Parathyroid adenoma (tissue), 2 donors: ENCODE measurements around the gene RSF1.

ENCODE experiments used
- H2AFZ ChIP-seq: fragments of 300-600 bp; sonication (generic); one replicate; pipeline ENCODE4 v1.7.0; 2017; ENCODE audit warnings: antibody characterized with exemption, mild to moderate bottlenecking
- H3K27ac ChIP-seq: fragments of 300-600 bp; sonication (generic); one replicate; pipeline ENCODE4 v1.7.0; 2017
- H3K27me3 ChIP-seq: fragments of 300-600 bp; sonication (generic); one replicate; pipeline ENCODE4 v1.7.0; 2017; ENCODE audit warnings: low read length; ENCODE audit not compliant: control insufficient read depth, insufficient read depth
- H3K36me3 ChIP-seq: fragments of 300-600 bp; sonication (generic); one replicate; pipeline ENCODE4 v1.7.0; 2017; ENCODE audit warnings: low read length; ENCODE audit not compliant: control insufficient read depth, insufficient read depth
- H3K4me1 ChIP-seq: fragments of 300-600 bp; sonication (generic); one replicate; pipeline ENCODE4 v1.7.0; 2017; ENCODE audit warnings: control low read depth
- H3K4me2 ChIP-seq: fragments of 300-600 bp; sonication (generic); one replicate; pipeline ENCODE4 v1.7.0; 2017; ENCODE audit warnings: low read length
- H3K4me3 ChIP-seq: fragments of 300-600 bp; sonication (generic); one replicate; pipeline ENCODE4 v1.7.0; 2017; ENCODE audit warnings: low read depth, low read length
- H3K79me2 ChIP-seq: fragments of 300-600 bp; sonication (generic); one replicate; pipeline ENCODE4 v1.7.0; 2017; ENCODE audit warnings: control low read depth
- H3K9ac ChIP-seq: fragments of 300-600 bp; sonication (generic); one replicate; pipeline ENCODE4 v1.7.0; 2017; ENCODE audit warnings: mild to moderate bottlenecking
- H3K9me3 ChIP-seq: fragments of 300-600 bp; sonication (generic); one replicate; pipeline ENCODE4 v1.7.0; 2017; ENCODE audit warnings: low read length; ENCODE audit not compliant: control insufficient read depth
- CTCF ChIP-seq: fragments of 300-600 bp; sonication (generic); IDR thresholded peaks from one replicate; pipeline ENCODE4 v1.7.0; 2017; ENCODE audit warnings: antibody characterized with exemption, mild to moderate bottlenecking
- donor health status: primary hyperparathyroidism.

The RSF1 gene

GRCh38 chr11:77784572-77784971 is 36.0 kb downstream of the RSF1 start:
- Histone ChIP-seq H3K9ac (no peak overlapping the region), H3K36me3 (no peaks in the 10 kb centered on the region), H3K27ac (no peak overlapping the region), H3K9me3 (no peaks in the 10 kb centered on the region), H3K27me3 (no peaks in the 10 kb centered on the region), H3K4me2 (no peak overlapping the region), H3K4me3 (no peak overlapping the region), H3K79me2 (peaks cover 26% of the 10 kb centered on the region), H2AFZ (no peak overlapping the region), H3K4me1 (peaks cover 4% of the 10 kb centered on the region)
- no peak for TF ChIP-seq CTCF

DNA sequence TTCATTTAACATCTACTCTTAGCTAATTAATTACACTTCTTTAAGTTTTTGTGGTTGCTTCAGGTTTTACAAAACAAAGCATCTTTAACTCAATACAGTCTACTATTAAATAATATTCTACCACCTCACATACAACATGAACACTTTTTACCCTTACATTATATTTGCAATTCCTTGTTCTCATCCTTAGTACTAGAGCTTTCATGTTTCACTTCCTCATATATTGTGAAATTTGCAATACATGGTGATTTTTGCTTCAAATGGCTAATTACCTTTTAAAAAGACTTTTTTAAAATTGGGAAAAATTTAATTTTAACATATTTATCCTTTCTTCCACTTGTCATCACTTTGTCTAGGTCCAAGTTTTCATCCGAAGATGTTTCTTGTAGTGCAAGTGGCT is 37.5 kb downstream of the RSF1 start:
- no peaks in the 10 kb centered on the region for H3K9me3 ChIP-seq
- H3K27ac ChIP-seq = no peak overlapping the region
- no peak for TF ChIP-seq CTCF

GRCh38 chr11:77779935-77780334 is 40.6 kb downstream of the RSF1 start:
- no peaks in the 10 kb centered on the region for H3K27me3 ChIP-seq
- H2AFZ ChIP-seq = no peak overlapping the region
- no peaks in the 10 kb centered on the region for H3K9me3 ChIP-seq
- H3K36me3 ChIP-seq = no peaks in the 10 kb centered on the region
- no peak for TF ChIP-seq CTCF
- no peak overlapping the region for H3K4me2 ChIP-seq
- no peak overlapping the region for H3K9ac ChIP-seq
- H3K79me2 ChIP-seq = peaks cover 23% of the 10 kb centered on the region
- H3K4me3 ChIP-seq = no peak overlapping the region
- H3K4me1 ChIP-seq = peaks cover 2% of the 10 kb centered on the region
- no peak overlapping the region for H3K27ac ChIP-seq

More for the DNA sequence above, 37.5 kb downstream of the RSF1 start:
- peaks cover 26% of the 10 kb centered on the region for H3K79me2 ChIP-seq
- no peak overlapping the region for H3K9ac ChIP-seq
- H3K4me3 ChIP-seq = no peak overlapping the region
- no peak overlapping the region for H3K4me2 ChIP-seq
- H3K27me3 ChIP-seq = no peaks in the 10 kb centered on the region
- H3K4me1 ChIP-seq = peaks cover 4% of the 10 kb centered on the region
- H3K36me3 ChIP-seq = no peaks in the 10 kb centered on the region
- no peak overlapping the region for H2AFZ ChIP-seq

GRCh38 chr11:77778549-77778948 is 42.0 kb downstream of the RSF1 start:
- Histone ChIP-seq H3K9me3 (no peaks in the 10 kb centered on the region), H3K4me3 (no peak overlapping the region), H2AFZ (no peak overlapping the region), H3K27ac (no peak overlapping the region), H3K27me3 (no peaks in the 10 kb centered on the region), H3K4me1 (no peaks in the 10 kb centered on the region), H3K4me2 (no peak overlapping the region), H3K9ac (no peak overlapping the region), H3K79me2 (peaks cover 25% of the 10 kb centered on the region), H3K36me3 (no peaks in the 10 kb centered on the region)
- TF ChIP-seq CTCF = no peak

DNA sequence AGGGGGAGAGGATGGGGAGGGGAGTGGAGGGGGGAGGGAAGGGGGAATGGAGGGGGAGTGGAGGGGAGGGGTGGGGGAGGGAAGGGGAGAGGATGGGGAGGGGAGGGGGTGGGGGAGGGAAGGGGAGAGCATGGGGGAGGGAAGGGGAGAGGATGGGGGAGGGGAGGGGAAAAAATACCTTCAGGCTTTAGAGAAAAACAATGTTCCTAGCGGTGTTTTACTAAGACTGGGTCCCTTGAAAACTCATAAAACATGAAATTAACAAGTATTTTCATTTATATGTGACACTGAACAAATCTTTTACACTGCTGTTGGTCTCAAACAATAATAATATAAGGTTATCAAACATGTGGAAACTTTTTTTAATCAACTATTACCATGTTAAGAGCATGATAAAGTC is 42.4 kb downstream of the RSF1 start:
- H3K36me3 ChIP-seq = no peaks in the 10 kb centered on the region
- H3K79me2 ChIP-seq = peaks cover 26% of the 10 kb centered on the region
- H3K4me2 ChIP-seq = no peak overlapping the region
- no peak overlapping the region for H3K9ac ChIP-seq
- no peak for TF ChIP-seq CTCF
- no peak overlapping the region for H3K4me3 ChIP-seq
- H2AFZ ChIP-seq = no peak overlapping the region
- no peaks in the 10 kb centered on the region for H3K27me3 ChIP-seq
- H3K27ac ChIP-seq = no peak overlapping the region
- H3K9me3 ChIP-seq = no peaks in the 10 kb centered on the region
- H3K4me1 ChIP-seq = no peaks in the 10 kb centered on the region
